Sciatic nerve (tissue), 2 donors: ENCODE results near the gene HIGD1C. TPM values are rescaled to one million over a fixed set of nuclear protein-coding genes. Genes with fewer than 3 reads are reported as not detected.
"Not testable (repeated sequence)": the region's sequence is repeated elsewhere in the genome, so short reads cannot be mapped to it uniquely, and the experiment has no call there.

Source experiments
- ATAC-seq: fragments of 200-7000 bp; cut with Tn5 transposase; one replicate; pipeline ENCODE4 v1.9.1; 2020; ENCODE audit warnings: mild to moderate bottlenecking, moderate library complexity
- DNase-seq: peaks from one replicate; pipeline ENCODE4 v3.0.0-alpha.2; 2020; ENCODE audit warnings: low spot score
- intact Hi-C: fragments of 100-400 bp; cut with DNase I; formaldehyde crosslinking; loops from one replicate; pipeline ENCODE4 v1.14.2; 2022
- total RNA-seq: library from RNA; stranded (reverse); fragmentation: NEBNext Ultra II Directional; extraction: Animal tissue kit (Norgen Biotek cat#: 25700); gene quantifications from one replicate; pipeline ENCODE4 v1.2.1, GENCODE V29; 2021
- donor health status: DM: no; HTN: no; CAD: no.
- donor health status: DM: no; HTN: no; CAD: no.

HIGD1C gene
- not detected for total RNA-seq

DNA sequence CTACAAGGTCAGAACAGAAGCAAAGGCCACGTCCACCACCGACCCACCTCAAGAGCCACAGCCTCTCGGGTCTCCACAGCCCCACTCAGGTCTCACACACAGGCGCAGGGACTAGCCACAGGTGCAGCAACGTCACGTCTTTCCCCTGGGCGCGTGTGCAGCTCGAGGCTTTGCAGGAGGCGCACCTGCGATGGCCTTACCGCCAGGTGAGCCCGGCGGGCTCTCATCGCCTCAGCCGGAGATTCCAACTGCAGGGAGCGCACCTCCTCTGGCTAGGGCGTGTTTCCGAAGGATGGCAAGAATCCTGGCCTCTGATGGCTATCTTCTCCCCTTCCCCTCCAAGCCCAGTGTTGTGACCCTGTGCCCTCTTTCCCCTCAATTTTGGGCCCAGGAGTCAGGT, at the start of gene HIGD1C:
TSS of gene HIGD1C (plus strand) at position 35 of the 400 bp plus-strand sequence. CDS start 1,455 bp downstream, outside the sequence.
- no peak for DNase-seq
- no peak for ATAC-seq

DNA sequence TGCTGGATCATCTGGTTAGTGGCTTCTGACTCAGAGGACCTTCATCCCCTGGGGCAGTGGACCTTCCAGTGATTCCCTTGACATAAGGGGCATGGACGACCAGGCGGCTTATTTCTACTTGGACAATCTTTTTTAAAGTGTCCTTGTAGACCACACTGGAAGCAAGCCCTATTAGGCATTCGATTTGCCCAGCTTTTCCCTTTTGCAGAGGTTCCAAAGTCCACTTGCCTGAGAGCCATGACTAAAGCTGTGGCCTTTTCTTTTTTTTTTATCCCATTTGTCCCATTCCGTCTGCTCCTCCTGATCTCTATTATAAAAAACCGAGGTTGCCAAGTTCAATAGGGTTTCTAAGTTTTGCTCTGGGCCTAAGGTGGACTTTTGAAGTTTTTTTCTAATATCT, 43.9 kb upstream of the HIGD1C start:
- DNase-seq, ATAC-seq: not testable (repeated sequence)

More for the DNA sequence above, at the start of gene HIGD1C:
- intact Hi-C loops, result no loop called here

DNA sequence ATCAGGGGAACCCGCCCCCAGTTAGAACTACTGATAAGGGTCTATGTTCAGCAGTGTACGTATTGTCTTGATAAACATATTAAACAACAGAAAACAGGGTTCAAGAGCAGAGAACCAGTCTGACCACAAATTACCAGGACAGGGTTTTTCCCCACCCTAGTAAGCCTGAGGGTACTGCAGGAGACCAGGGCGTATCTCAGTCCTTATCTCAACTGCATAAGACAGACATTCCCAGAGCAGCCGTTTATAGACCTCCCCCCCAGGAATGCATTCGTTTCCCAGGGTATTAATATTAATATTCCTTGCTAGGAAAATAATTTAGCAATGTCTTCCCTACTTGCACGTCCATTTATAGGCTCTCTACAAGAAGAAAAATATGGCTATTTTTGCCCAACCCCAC, 40.0 kb upstream of the HIGD1C start:
- ATAC-seq, DNase-seq, intact Hi-C loops: not testable (repeated sequence)

More for the DNA sequence above, 43.9 kb upstream of the HIGD1C start:
- intact Hi-C loops, result not testable (repeated sequence)

DNA sequence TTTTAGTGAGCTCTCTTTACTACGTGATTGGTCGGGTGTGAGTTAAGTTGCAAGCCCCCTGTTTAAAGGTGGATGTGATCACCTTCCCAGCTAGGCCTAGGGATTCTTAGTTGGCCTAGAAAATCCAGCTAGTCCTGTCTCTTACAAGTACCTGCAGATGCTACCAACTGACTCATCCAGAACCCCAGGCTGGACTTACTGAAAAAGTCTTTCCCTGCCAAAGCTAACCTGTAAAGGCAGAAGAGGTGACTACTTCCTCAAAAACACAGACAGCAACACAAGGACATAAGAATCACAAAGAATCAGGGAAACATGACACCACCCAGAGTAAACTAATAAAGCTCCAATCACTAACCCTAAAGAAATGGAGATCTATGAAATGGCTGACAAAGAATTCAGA, 39.1 kb upstream of the HIGD1C start:
- DNase-seq, result no peak
- intact Hi-C loops, result no loop called here
- no peak for ATAC-seq

DNA sequence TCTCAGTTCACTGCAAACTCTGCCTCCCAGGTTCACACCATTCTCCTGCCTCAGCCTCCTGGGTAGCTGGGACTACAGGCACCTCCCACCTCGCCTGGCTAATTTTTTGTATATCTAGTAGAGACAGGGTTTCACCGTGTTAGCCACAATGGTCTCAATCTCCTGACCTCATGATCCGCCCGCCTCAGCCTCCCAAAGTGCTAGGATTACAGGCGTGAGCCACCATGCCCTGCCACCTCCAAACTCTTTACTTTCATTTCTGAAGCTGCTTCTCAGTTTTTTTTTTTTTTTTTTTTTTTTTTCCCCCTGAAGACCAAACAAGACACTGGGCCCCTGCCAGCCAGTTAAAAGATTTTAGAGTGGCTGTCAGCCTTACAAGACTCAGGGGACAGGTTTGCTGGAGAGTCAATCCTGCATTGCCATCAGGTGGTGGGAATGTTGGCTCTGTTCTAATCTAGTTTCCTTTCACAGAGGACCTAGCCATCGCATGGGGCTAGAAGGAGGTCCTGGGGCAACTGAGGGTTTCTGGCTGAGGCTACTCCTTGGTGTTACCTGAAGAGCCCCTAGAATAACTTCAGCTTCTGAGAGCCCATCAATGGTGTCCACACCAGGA, 37.4 kb upstream of the HIGD1C start:
- DNase-seq (no peak), ATAC-seq (no peak)
- intact Hi-C loops, result no loop called here

DNA sequence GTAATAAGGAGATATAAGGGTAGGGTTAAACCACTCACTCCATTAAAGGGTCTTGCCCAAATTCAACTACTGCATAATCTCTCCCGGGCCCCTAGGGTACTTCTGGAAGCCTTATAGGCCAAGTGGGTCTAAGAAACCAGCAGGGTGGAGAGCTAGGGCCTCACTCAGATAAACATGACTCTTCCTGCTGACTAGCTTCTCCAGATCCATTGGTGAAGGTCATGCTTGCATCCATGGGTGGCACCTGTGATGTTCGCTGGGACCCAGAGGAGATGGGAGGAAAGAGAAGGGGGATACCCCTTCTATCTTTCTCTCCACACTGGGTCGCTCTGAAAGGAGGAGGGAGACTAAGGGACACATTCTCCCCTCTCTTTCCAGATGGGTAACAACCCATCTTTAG, 36.1 kb upstream of the HIGD1C start:
- intact Hi-C loops, result no loop called here
- ATAC-seq (no peak), DNase-seq (no peak)

DNA sequence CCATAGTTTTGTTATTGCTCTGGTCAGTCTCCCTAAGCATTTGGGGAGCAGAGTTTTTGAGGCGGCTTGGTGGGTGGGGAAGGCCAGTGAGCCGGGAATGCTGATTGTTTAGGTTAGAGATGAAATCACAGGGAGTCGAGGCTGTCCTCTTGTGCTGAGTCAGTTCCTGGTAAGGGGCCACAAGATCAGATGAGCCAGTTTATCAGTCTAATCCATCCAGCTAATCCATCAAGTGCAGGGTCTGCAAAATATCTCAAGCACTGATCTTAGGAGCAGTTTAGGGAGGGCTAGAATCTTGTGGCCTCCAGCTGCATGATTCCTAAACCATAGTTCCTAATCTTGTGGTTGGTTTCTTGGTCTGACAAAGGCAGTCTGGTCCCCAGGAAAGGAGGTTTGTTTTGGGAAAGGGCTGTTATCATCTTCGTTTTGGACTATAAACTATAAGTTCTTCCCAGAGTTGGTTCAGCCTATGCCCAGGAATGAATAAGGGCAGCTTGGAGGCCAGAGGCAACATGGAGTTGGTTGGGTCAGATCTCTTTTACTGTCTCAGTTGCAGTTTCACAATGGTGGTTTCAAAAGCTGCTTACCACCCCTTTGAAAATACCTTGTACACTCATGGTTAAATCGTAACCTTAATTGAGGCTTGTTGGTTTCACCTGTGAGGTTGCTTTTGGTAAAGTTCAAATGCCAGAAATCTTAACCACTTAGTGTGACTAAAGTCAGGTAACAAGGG, 33.6 kb upstream of the HIGD1C start:
- DNase-seq (no peak), ATAC-seq (no peak)
- intact Hi-C loops, result no loop called here

DNA sequence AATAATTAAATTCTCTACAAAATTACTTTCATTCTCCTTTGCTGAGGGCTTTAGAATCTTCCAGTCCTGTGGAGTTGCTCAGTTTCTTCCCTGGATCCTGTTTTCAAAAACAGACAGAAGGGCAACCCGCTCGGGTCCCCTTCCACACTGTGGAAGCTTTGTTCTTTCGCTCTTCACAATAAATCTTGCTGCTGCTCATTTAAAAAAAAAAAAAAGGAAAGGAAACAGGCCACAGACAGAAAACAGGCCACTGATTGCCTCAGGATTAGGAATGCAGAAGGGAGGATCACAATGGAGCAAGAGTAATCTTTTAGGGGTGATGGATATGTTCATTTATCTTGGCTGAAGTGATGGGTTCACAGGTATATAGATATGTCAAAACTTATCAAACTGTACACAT, 29.5 kb upstream of the HIGD1C start:
- ATAC-seq, result peak; percentile 66
- no peak for DNase-seq
- intact Hi-C loops, result no loop called here

DNA sequence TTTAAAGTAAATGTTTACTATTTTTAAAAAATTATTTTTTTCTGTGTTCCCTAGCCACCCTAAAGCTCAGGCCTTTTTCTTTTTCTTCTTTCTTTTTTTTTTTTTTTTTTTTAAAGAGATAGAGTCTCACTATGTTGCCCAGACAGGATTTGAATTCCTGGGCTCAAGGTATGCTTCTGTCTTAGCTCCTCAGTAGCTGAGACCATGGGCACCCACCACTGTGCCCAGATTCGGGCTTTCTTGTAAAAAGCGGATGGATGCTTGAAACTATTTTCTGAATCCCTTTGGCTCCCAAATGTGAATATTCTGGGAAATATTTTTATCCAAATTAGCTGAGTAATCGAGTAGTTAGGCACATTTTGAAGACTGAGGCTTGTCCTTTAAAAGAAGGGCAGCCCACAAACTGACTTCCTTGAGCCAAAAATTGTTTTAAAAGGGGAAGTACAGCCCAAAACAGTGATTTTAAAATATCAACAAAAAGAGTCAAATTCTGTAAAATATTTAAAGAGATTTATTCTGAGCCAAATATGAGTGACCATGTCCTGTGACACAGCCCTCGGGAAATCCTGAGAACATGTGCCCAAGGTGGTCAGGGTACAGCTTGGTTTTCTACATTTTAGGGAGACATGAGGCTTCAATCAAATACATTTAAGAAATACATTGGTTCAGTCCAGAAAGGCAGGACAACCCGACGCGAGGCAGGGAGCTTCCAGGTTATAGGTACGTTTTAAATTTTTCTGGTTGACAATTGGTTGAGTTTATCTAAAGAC, 28.8 kb upstream of the HIGD1C start:
- DNase-seq, result no peak
- intact Hi-C loops, result no loop called here
- ATAC-seq, result peak; percentile 31

DNA sequence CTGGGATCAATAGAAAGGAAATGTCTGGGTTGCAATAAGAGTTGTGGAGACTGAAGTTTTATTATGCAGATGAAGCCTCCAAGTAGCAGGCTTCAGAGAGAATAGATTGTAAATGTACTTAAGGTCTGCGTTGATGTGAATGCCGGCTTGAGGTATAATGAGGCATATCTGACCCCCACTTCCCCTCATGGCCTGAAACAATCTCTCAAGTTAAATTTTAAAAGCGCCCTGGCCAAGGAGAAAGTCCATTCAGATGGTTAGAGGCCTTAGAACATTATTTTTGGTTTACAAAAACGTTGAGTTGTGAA, 28.3 kb upstream of the HIGD1C start:
- ATAC-seq (no peak), DNase-seq (no peak)
- intact Hi-C loops, result no loop called here

DNA sequence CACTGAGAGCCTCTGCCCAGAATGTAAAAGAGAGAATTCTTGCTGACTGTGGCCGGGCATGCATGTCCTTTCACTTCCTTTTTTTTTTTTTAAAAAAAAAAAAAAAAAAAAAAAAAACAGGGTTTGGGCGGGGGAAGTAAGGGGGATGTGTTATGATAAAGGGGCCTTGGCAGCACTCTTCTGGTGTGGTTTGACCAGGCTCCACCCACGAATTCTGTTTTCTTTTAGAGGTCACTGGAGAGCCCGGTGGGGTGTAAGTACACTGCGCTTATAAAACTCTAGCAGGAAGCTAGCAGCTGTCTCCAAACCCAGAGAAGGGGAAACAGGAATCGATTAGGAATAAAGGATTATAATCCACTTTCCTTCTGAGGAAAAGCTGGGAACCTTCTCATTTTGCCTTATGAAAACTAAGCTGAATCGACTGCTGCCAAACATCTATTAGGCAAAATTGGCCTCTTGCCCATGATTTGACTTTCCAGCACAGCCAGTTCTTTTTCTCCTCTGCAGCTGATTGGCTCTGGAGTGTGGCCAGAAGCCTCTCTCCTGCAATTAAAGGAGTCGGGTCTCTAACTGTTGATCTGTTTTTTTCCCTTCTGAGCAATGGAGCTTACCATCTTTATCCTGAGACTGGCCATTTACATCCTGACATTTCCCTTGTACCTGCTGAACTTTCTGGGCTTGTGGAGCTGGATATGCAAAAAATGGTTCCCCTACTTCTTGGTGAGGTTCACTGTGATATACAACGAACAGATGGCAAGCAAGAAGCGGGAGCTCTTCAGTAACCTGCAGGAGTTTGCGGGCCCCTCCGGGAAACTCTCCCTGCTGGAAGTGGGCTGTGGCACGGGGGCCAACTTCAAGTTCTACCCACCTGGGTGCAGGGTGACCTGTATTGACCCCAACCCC, 27.7 kb upstream of the HIGD1C start:
- peak; percentile 97 for ATAC-seq
- peak; percentile 92 for DNase-seq
- intact Hi-C loops, result no loop called here

DNA sequence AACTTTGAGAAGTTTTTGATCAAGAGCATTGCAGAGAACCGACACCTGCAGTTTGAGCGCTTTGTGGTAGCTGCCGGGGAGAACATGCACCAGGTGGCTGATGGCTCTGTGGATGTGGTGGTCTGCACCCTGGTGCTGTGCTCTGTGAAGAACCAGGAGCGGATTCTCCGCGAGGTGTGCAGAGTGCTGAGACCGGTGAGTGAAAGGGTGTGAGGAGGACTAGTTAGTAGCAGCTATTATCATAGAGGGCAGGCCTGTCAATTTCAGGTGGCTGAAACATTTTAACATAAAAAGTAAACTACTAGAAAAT, 27.0 kb upstream of the HIGD1C start:
- ATAC-seq (peak; percentile 27), DNase-seq (no peak)
- intact Hi-C loops, result no loop called here

DNA sequence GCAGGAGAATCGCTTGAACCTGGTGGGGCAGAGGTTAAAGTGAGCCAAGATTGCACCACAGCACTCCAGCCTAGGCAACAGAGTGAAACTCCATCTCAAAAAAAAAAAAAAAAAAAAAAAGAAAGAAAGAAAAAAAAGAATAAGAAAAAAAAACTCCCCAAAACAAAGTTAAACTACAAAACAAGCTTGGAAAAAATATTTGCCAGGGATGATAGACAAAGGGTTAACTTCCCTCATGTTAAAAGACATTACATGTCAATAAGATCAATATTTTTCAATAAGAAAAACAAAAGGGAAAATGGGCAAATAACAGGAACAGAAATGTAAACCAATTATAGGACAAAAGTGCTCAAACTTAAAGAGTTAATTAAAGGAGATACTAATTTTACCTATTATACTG, 26.4 kb upstream of the HIGD1C start:
- DNase-seq, result no peak
- intact Hi-C loops, result no loop called here
- ATAC-seq, result no peak

DNA sequence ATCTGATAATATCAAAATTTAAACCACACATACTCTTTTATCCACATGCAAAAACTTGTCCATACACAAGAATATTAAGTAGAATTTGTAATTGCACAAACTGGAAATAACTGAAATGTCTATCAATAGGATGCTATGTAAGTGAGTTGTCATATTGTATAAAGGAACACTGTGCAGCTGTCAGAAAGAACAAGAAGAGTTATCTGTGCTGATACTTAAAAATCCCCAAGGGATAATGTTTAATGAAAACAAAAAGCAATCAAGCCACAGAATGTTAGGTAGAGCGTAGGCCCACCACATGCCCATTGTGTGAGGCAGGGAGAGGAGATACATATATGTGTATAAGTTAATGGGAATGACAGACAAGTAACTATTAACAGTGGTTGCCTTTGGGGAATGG, 25.9 kb upstream of the HIGD1C start:
- DNase-seq, result no peak
- intact Hi-C loops, result no loop called here
- no peak for ATAC-seq

DNA sequence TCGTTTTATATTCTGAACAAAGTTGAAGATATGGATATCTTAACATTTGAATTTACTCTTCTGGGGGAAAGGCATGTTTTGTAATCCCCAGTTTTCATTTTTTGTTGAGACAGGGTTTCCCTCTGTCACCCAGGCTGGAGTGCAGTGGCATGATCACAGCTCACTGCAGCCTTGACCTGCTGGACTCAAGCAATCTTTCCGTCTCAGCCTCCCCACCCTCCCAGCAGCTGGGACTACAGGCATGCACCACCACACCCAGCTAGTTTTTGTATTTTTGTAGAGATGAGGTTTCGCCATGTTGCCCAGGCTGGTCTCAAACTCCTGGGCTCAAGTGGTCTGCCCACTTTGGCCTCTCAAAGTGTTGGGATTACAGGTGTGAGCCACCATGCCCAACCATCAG, 25.4 kb upstream of the HIGD1C start:
- intact Hi-C loops, DNase-seq, ATAC-seq: not testable (repeated sequence)

DNA sequence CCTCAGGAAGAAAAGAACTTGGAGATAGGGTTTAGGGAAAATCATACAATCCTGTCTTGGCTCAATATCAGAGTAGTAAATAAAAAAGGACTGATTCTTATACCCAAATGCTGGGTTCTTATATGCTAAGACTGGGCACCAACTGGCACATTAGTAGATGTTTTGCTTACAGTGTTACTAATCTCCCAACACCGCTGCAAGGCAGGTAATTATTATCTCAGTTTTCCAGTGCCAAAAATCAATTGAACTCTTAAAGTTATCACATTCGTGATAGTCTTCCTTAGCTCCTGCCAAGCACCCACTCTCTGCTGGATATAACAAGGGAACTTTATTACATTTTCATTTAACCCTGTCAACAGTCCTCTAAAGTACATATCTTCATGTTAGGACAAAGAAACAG, 25.0 kb upstream of the HIGD1C start:
- ATAC-seq, result no peak
- intact Hi-C loops, result no loop called here

DNA sequence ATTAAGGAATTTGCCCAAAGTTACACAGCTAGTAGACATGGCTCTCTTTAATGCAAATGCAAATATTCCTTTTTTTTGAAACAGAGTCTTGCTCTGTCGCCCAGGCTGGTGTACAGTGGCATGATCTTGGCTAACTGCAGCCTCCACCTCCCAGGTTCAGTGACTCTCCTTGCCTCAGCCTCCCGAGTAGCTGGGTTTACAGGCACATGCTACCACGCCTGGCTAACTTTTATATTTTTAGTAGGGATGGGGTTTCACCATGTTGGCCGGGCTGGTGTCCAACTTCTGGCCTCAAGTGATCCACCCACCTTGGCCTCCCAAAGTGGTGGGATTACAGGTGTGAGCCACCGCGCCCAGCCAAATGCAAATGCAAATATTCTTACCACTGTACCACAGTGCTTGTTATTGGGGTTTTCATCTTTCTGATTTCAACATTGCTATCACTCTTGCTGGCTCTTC, 24.5 kb upstream of the HIGD1C start:
- intact Hi-C loops, result no loop called here

More for the DNA sequence above, 25.0 kb upstream of the HIGD1C start:
- no peak for DNase-seq

DNA sequence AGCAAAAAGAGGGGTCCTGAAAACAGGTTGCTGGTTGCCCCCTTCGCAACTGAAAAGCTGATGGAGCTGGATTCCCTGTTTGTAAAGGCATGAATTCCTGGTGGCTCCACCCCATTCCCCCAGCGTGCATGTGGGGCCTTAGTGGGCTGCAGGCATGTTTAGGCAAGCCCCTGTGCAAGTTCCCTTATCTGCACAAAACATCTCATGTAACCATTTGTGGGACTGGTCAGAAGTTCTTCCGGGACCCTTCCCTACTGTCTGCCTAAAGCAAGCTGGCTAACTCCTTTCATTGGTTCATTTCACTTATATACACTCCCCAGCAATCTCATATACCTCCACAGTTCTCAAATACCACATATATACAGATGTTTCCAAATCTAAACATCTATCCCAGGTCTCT, 24.0 kb upstream of the HIGD1C start:
- no peak for ATAC-seq
- intact Hi-C loops, result no loop called here
- no peak for DNase-seq

More for the DNA sequence above, 24.5 kb upstream of the HIGD1C start:
- DNase-seq, result no peak
- ATAC-seq, result no peak

DNA sequence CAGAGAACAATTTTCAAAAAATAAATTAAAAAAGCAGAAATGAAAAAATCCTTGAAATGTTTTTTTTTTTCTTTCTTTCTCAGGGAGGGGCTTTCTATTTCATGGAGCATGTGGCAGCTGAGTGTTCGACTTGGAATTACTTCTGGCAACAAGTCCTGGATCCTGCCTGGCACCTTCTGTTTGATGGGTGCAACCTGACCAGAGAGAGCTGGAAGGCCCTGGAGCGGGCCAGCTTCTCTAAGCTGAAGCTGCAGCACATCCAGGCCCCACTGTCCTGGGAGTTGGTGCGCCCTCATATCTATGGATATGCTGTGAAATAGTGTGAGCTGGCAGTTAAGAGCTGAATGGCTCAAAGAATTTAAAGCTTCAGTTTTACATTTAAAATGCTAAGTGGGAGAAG, 22.5 kb upstream of the HIGD1C start:
- ATAC-seq (no peak), DNase-seq (no peak)
- intact Hi-C loops, result no loop called here
